HepG2 (cell line): Measurements from ENCODE around the gene CAMTA1. TPM values are rescaled to one million over a fixed set of nuclear protein-coding genes. Genes with fewer than 3 reads are reported as not detected.

Experiments
- ATAC-seq: fragments of 200-7000 bp; cut with Tn5 transposase; 3 replicates; pipeline ENCODE4 v1.9.1; 2020; ENCODE audit warnings: mild to moderate bottlenecking, moderate library complexity
- BruUV-seq: library from RNA; stranded (reverse); fragments of 400-500 nt; replicated peaks from 2 replicates; lab custom pipeline; 2021; lab: Mats Ljungman, UMichigan
- CTCF ChIA-PET: fragments of 300-600 bp; formaldehyde crosslinking; extraction: SDS; loops from one replicate; lab custom pipeline; 2021; ENCODE audit warnings: low total read pairs, inconsistent platforms, low intra/inter-chr PET ratio; lab: Yijun Ruan, JAX
- POLR2A ChIA-PET: fragments of 350-600 bp; sonication (Branson Sonifier 250); formaldehyde crosslinking; loops from one replicate; lab custom pipeline; 2020; ENCODE audit warnings: antibody characterized with exemption, inconsistent platforms; lab: Yijun Ruan, JAX
- DNase-seq: peaks from one replicate; pipeline ENCODE4 v3.0.0-alpha.2; 2015; ENCODE audit warnings: low spot score
- FAIRE-seq: peaks from 3 replicates; lab custom pipeline; 2011; peaks lifted over from hg19 to GRCh38; lab: Jason Lieb, UNC
- H2AFZ ChIP-seq: one replicate; pipeline ENCODE4 v1.6.1; 2011; ENCODE audit warnings: low read length, inconsistent platforms
- H3K27ac ChIP-seq: fragments of 300-600 bp; 3 replicates; pipeline ENCODE4 v1.8.0; 2011; ENCODE audit warnings: mixed run types, mild to moderate bottlenecking, mixed read lengths, low read length, inconsistent platforms; ENCODE audit not compliant: insufficient read depth; ENCODE audit errors: extremely low read length
- H3K27me3 ChIP-seq, 2 experiments: fragments of 200-600 bp in 1 of 2; 2 replicates in 1 of 2; 3 replicates in 1 of 2; pipeline versions ENCODE4 v1.6.0 to v1.8.0; 2011; ENCODE audit warnings: low read length in 2 of 2, mild to moderate bottlenecking in 2 of 2, moderate library complexity in 2 of 2, inconsistent platforms in 1 of 2; ENCODE audit not compliant: insufficient read depth in 2 of 2, control insufficient read depth in 1 of 2
- H3K36me3 ChIP-seq, 2 experiments: fragments of 200-600 bp in 1 of 2; replicated peaks in 1 of 2; 2 replicates in 1 of 2; 3 replicates in 1 of 2; pipeline versions ENCODE4 v1.5.1 to v1.8.0; 2011; ENCODE audit warnings: low read length in 2 of 2, inconsistent platforms in 1 of 2; ENCODE audit not compliant: insufficient read depth in 2 of 2, control insufficient read depth in 1 of 2
- H3K4me1 ChIP-seq: 2 replicates; pipeline ENCODE4 v1.5.1; 2012; ENCODE audit warnings: low read length, inconsistent platforms; ENCODE audit not compliant: insufficient read depth
- H3K4me2 ChIP-seq: 2 replicates; pipeline ENCODE4 v1.6.0; 2011; ENCODE audit warnings: low read depth, low read length, inconsistent platforms
- H3K4me3 ChIP-seq, 3 experiments: fragments of 200-600 bp in 1 of 3; sonication (generic), shearing (Covaris generic) in 1 of 3; replicated peaks in 1 of 3; 2 replicates each; pipeline ENCODE4 v1.5.1; 2011 to 2016; ENCODE audit warnings: low read length in 3 of 3, inconsistent platforms in 2 of 3, low read depth in 2 of 3, mild to moderate bottlenecking in 2 of 3, control low read depth in 1 of 3, mixed read lengths in 1 of 3; ENCODE audit not compliant: insufficient read depth in 1 of 3
- H3K79me2 ChIP-seq: one replicate; pipeline ENCODE4 v1.6.1; 2011; ENCODE audit warnings: low read length, inconsistent platforms; ENCODE audit not compliant: insufficient read depth
- H3K9ac ChIP-seq: 2 replicates; pipeline ENCODE4 v1.6.0; 2011; ENCODE audit warnings: mild to moderate bottlenecking, low read depth, low read length, inconsistent platforms; ENCODE audit not compliant: insufficient read depth
- H3K9me3 ChIP-seq: 2 replicates; pipeline ENCODE4 v1.5.1; 2012; ENCODE audit warnings: mild to moderate bottlenecking, low read length
- H4K20me1 ChIP-seq: 2 replicates; pipeline ENCODE4 v1.6.0; 2011; ENCODE audit warnings: inconsistent platforms, mild to moderate bottlenecking, low read length, moderate library complexity; ENCODE audit not compliant: insufficient read depth
- ARID4A ChIP-seq: sonication (generic); formaldehyde crosslinking; IDR thresholded peaks from 2 replicates; pipeline ENCODE4 v1.5.0; 2020; ENCODE audit warnings: mild to moderate bottlenecking, missing genetic modification reagents, borderline replicate concordance
- ATM ChIP-seq: fragments of 450-650 bp; IDR thresholded peaks from 2 replicates; pipeline ENCODE4 v1.7.1; 2017; ENCODE audit warnings: mild to moderate bottlenecking, borderline replicate concordance
- BRD4 ChIP-seq: sonication (generic); formaldehyde crosslinking; IDR thresholded peaks from 2 replicates; pipeline ENCODE4 v1.4.0; 2020; ENCODE audit warnings: missing genetic modification reagents
- CBX5 ChIP-seq: sonication (generic); formaldehyde crosslinking; IDR thresholded peaks from 2 replicates; pipeline ENCODE4 v1.4.0; 2020; ENCODE audit warnings: missing genetic modification reagents, borderline replicate concordance
- CENPBD1 ChIP-seq: sonication (generic); formaldehyde crosslinking; IDR thresholded peaks from 2 replicates; pipeline ENCODE4 v1.8.0; 2022; ENCODE audit warnings: missing genetic modification reagents, low read depth, mild to moderate bottlenecking, borderline replicate concordance
- KLF15 ChIP-seq: sonication (generic); formaldehyde crosslinking; IDR thresholded peaks from 2 replicates; pipeline ENCODE4 v1.8.1; 2023; ENCODE audit warnings: borderline replicate concordance, mild to moderate bottlenecking, inconsistent platforms, missing genetic modification reagents, mixed read lengths
- MTF2 ChIP-seq: sonication (generic); formaldehyde crosslinking; IDR thresholded peaks from 2 replicates; pipeline ENCODE4 v1.5.0; 2020; ENCODE audit warnings: missing genetic modification reagents, borderline replicate concordance
- PAF1 ChIP-seq: IDR thresholded peaks from 2 replicates; pipeline ENCODE4 v1.6.1; 2016; ENCODE audit warnings: missing genetic modification reagents, missing compliant biosample characterization
- SUZ12 ChIP-seq: fragments of 150-350 bp; IDR thresholded peaks from 2 replicates; pipeline ENCODE4 v1.6.1; 2014; ENCODE audit warnings: low read depth, low read length
- TMF1 ChIP-seq: sonication (generic); formaldehyde crosslinking; IDR thresholded peaks from 2 replicates; pipeline ENCODE4 v1.8.1; 2022; ENCODE audit warnings: low read depth, missing genetic modification reagents
- ZNF34 ChIP-seq: sonication (generic); formaldehyde crosslinking; IDR thresholded peaks from 2 replicates; pipeline ENCODE4 v1.4.0; 2020; ENCODE audit warnings: mild to moderate bottlenecking, missing genetic modification reagents, borderline replicate concordance
- ZNF530 ChIP-seq: sonication (generic); formaldehyde crosslinking; IDR thresholded peaks from 2 replicates; pipeline ENCODE4 v1.5.0; 2020; ENCODE audit warnings: low read depth, mild to moderate bottlenecking, missing genetic modification reagents
- ZNF572 ChIP-seq: sonication (generic); formaldehyde crosslinking; IDR thresholded peaks from 2 replicates; pipeline ENCODE4 v1.5.1; 2020; ENCODE audit warnings: mild to moderate bottlenecking, missing genetic modification reagents
- ZNF776 ChIP-seq: sonication (generic); formaldehyde crosslinking; IDR thresholded peaks from 2 replicates; pipeline ENCODE4 v1.4.0; 2020; ENCODE audit warnings: mild to moderate bottlenecking, missing genetic modification reagents
- WGBS: methylation state at CpG from one replicate; pipeline ENCODE4 v1.1.6; 2017; ENCODE audit warnings: low lambda C conversion rate; 5-methylcytosine and 5-hydroxymethylcytosine counted together
- in situ Hi-C: cut with HindIII; loops from 2 replicates; pipeline ENCODE4 v1.10.0; 2017; ENCODE audit warnings: low pct_unique_long_range_greater_than_20kb; ENCODE audit not compliant: extremely low pct_ligation_motif_present
- intact Hi-C: fragments of 100-400 bp; cut with micrococcal nuclease; formaldehyde crosslinking; loops from one replicate; pipeline ENCODE4 v1.10.0; 2022; ENCODE audit not compliant: unreplicated experiment
- polyA plus RNA-seq, 8 experiments: library from polyadenylated mRNA; depleted of rRNA in 3 of 8; stranded (reverse) in 7 of 8; unstranded in 1 of 8; fragments of >200 nt; fragmentation: Illumina TruSeq in 4 of 8; extraction: Trizol in 4 of 8; gene quantifications; 2 replicates each; pipeline versions ENCODE4 v1.2.1 to v1.2.3, GENCODE V29; 2011 to 2016; ENCODE audit warnings: low read depth in 4 of 8, missing spikeins in 1 of 8, mixed read lengths in 1 of 8; ENCODE audit not compliant: insufficient read depth in 1 of 8
- total RNA-seq, 5 experiments: library from RNA; depleted of rRNA; stranded (reverse); fragments of >200 nt; fragmentation: Illumina TruSeq; extraction: Trizol; gene quantifications; 2 replicates each; pipeline ENCODE4 v1.2.3, GENCODE V29; 2016; ENCODE audit warnings: low read depth in 1 of 5

CAMTA1 gene
- total and polyA plus RNA-seq, 2 of the 13 experiments (the other 11 are each of a cell fraction or from before 2014, with no cell fraction given) = 25.0 to 36.4 TPM

- Histone ChIP-seq H4K20me1 (no peaks in the 10 kb centered on the region), H3K36me3 (no peaks in the 10 kb centered on the region), H3K4me1 (peaks cover 14% of the 10 kb centered on the region; the same call in 1 of the 2 replicates), H3K4me3 (no peak overlapping the region), H3K4me2 (no peak overlapping the region), H2AFZ (no peak overlapping the region), H3K79me2 (no peaks in the 10 kb centered on the region), H3K27me3 (no peaks in the 10 kb centered on the region), H3K9me3 (no peaks in the 10 kb centered on the region), H3K27ac (no peak overlapping the region), H3K9ac (no peak overlapping the region)
- ChIA-PET POLR2A (no interaction called here), CTCF (no interaction called here)
- in situ Hi-C loops (no loop called here), intact Hi-C loops (no loop called here)
- no peak for DNase-seq
- TF ChIP-seq CENPBD1 (CRISPR knock-in tag) (no peak), PAF1 (CRISPR knock-in tag) (no peak), CBX5 (CRISPR knock-in tag) (no peak), TMF1 (no peak), ZNF776 (CRISPR knock-in tag) (no peak), ATM (no peak), KLF15 (CRISPR knock-in tag) (no peak), SUZ12 (no peak)
- 94% methylated on average over 2 of the region's 2 CpGs for WGBS
- ATAC-seq = no peak
- FAIRE-seq = no peak
- no TSS peak for BruUV-seq
Observed at GRCh38 chr1:6902153-6902552, 116.9 kb downstream of the CAMTA1 start.

GRCh38 chr1:6904476-6905170 lies 119.4 kb downstream of the CAMTA1 start:
- CTCF ChIA-PET = no interaction called here
- Histone ChIP-seq H2AFZ (no peak overlapping the region), H3K4me2 (no peak overlapping the region)
- TF ChIP-seq BRD4 = no peak
- no peak for TF ChIP-seq ZNF572
- TF ChIP-seq ZNF530 = no peak
- no peak for TF ChIP-seq MTF2 (CRISPR knock-in tag)
- no peak for TF ChIP-seq ZNF34 (CRISPR knock-in tag)
- no peak for TF ChIP-seq ARID4A (CRISPR knock-in tag)

More at GRCh38 chr1:6904476-6905170, 119.4 kb downstream of the CAMTA1 start:
- Histone ChIP-seq H3K4me1 (peaks cover 25% of the 10 kb centered on the region), H3K79me2 (no peaks in the 10 kb centered on the region), H4K20me1 (no peaks in the 10 kb centered on the region), H3K4me3 (no peak overlapping the region), H3K36me3 (no peaks in the 10 kb centered on the region), H3K9ac (no peak overlapping the region), H3K27ac (no peak overlapping the region), H3K27me3 (no peaks in the 10 kb centered on the region), H3K9me3 (no peaks in the 10 kb centered on the region)
- no peak for FAIRE-seq
- in situ Hi-C loops (no loop called here), intact Hi-C loops (no loop called here)
- POLR2A ChIA-PET = no interaction called here
- no peak for ATAC-seq
- DNase-seq = no peak
- BruUV-seq = no TSS peak
- 96% methylated on average over 17 of the region's 17 CpGs for WGBS
